Esophagus squamous epithelium (tissue), 4 donors: ENCODE data around the gene DNAH2.

Source experiments
- POLR2A ChIP-seq, 4 donors: fragments of 450-650 bp; IDR thresholded peaks; one replicate each; pipeline ENCODE4 v1.6.1; 2017; ENCODE audit warnings: antibody characterized with exemption in 4 of 4, mild to moderate bottlenecking in 4 of 4, moderate library complexity in 3 of 4
- TF ChIP-seq, protein P1 (sequence below), 6 experiments: fragments of 450-650 bp in 4 of 6; fragments of 200-600 bp in 2 of 6; sonication (generic) in 2 of 6; IDR thresholded peaks; one replicate each; pipeline ENCODE4 v1.5.1; 2016 to 2019; ENCODE audit warnings: antibody characterized with exemption in 6 of 6, mild to moderate bottlenecking in 4 of 6, moderate library complexity in 4 of 6

- TF ChIP-seq, protein P1, sequence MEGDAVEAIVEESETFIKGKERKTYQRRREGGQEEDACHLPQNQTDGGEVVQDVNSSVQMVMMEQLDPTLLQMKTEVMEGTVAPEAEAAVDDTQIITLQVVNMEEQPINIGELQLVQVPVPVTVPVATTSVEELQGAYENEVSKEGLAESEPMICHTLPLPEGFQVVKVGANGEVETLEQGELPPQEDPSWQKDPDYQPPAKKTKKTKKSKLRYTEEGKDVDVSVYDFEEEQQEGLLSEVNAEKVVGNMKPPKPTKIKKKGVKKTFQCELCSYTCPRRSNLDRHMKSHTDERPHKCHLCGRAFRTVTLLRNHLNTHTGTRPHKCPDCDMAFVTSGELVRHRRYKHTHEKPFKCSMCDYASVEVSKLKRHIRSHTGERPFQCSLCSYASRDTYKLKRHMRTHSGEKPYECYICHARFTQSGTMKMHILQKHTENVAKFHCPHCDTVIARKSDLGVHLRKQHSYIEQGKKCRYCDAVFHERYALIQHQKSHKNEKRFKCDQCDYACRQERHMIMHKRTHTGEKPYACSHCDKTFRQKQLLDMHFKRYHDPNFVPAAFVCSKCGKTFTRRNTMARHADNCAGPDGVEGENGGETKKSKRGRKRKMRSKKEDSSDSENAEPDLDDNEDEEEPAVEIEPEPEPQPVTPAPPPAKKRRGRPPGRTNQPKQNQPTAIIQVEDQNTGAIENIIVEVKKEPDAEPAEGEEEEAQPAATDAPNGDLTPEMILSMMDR (IDR thresholded peaks at IDR 0.05), result no peak
- TF ChIP-seq POLR2A (IDR thresholded peaks at IDR 0.05), result no peak
Measured at GRCh38 chr17:7846063-7846735, 128.7 kb downstream of the DNAH2 start.
